Psoas muscle (tissue), 8 donors: ENCODE data around the gene ZNHIT1. TPM values are rescaled to one million over a fixed set of nuclear protein-coding genes. Genes with fewer than 3 reads are reported as not detected.
"Not testable (repeated sequence)": the region's sequence is repeated elsewhere in the genome, so short reads cannot be mapped to it uniquely, and the experiment has no call there.

Experiments used
- ATAC-seq, 4 donors: fragments of 200-7000 bp; cut with Tn5 transposase; one replicate each; pipeline ENCODE4 v1.9.1; 2020; ENCODE audit warnings: moderate library complexity in 3 of 4, mild to moderate bottlenecking in 2 of 4
- DNase-seq, 2 donors: peaks; one replicate each; pipeline ENCODE4 v3.0.0-alpha.2; 2020
- H3K27ac ChIP-seq: fragments of 200-600 bp; one replicate; pipeline ENCODE4 v1.8.0; 2022
- H3K27me3 ChIP-seq, 3 donors: fragments of 200-600 bp in 1 of 3; one replicate each; pipeline versions ENCODE4 v1.6.1 to v1.8.0; 2013 to 2022; ENCODE audit warnings: low read length in 2 of 3, mild to moderate bottlenecking in 2 of 3, moderate library complexity in 1 of 3; ENCODE audit not compliant: insufficient read depth in 3 of 3
- H3K36me3 ChIP-seq, 2 donors: fragments of 200-600 bp in 1 of 2; one replicate each; pipeline versions ENCODE4 v1.6.1 to v1.8.0; 2013 to 2022; ENCODE audit warnings: low read depth in 1 of 2, mild to moderate bottlenecking in 1 of 2, moderate library complexity in 1 of 2; ENCODE audit not compliant: insufficient read depth in 1 of 2
- H3K4me1 ChIP-seq: fragments of 200-600 bp; one replicate; pipeline ENCODE4 v1.8.0; 2022
- H3K4me3 ChIP-seq: fragments of 200-600 bp; one replicate; pipeline ENCODE4 v1.8.0; 2022; ENCODE audit warnings: mild to moderate bottlenecking
- H3K9me3 ChIP-seq: fragments of 200-600 bp; one replicate; pipeline ENCODE4 v1.8.0; 2022
- CTCF ChIP-seq: fragments of 200-600 bp; IDR thresholded peaks from one replicate; pipeline ENCODE4 v1.8.0; 2022; ENCODE audit warnings: antibody characterized with exemption
- WGBS, 3 donors: extraction: QIAGEN DNeasy Blood & Tissue Kit; methylation state at CpG; one replicate each; pipeline versions ENCODE4 v1.1.6 to v1.1.7; 2013; 5-methylcytosine and 5-hydroxymethylcytosine counted together
- intact Hi-C, 2 donors: fragments of 100-400 bp; cut with DNase I; formaldehyde crosslinking; loops; one replicate each; pipeline versions ENCODE4 v1.11.0 to v1.14.2; 2022
- polyA plus RNA-seq, 3 donors: library from polyadenylated mRNA; stranded (reverse); fragments of 200-250 nt; gene quantifications; one replicate each; pipeline ENCODE4 v1.2.3, GENCODE V29; 2013
- total RNA-seq, 4 donors: library from RNA; stranded (reverse); fragmentation: NEBNext Ultra II Directional in 2 of 4; extraction: Animal tissue kit (Norgen Biotek cat#: 25700) in 2 of 4; gene quantifications; one replicate each; pipeline versions ENCODE4 v1.2.1 to v1.2.4, GENCODE V29; 2021 to 2023
- donor health status: healthy with polysubstance abuse.
- donor health status: DM: no; HTN: no; CAD: no; lungs with moderate emphysema.
- donor health status: Bipolar disorder and iron deficiency.
- donor health status: healthy.
- donor health status: DM: yes; HTN: yes; CAD: no.
- donor health status: DM: no; HTN: no; CAD: no.
- donor health status: DM: no; HTN: no; CAD: no.
- donor health status: DM: yes; HTN: yes; CAD: no.

Gene ZNHIT1
- total and polyA plus RNA-seq, 7 donors, result 40.8 to 89.5 (median 58.1) TPM

DNA sequence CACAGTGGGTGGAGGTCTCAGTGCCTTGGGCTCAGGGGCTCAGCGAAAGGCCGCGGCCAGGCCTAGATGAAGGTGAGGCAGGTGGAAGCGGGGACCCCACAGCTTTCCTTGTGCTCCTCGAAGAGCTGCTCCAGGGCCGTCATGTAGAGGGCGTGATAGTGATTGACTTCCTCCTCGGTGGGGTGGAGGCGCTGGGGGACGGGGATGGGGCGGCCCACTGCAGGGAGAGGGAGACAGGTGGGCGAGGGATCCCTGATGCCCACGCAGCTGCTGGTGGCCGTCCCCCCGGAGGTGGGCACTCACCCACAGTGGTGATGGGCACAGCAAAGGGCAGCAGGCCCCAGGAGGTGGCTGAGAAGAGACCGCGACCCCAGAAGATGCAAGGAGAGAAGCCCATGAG lies 22.1 kb upstream of the ZNHIT1 start:
- Histone ChIP-seq H3K9me3 (no peaks in the 10 kb centered on the region), H3K36me3 (no peaks in the 10 kb centered on the region), H3K27ac (no peak overlapping the region), H3K27me3 (peaks cover 0 to 41% (median 6%) of the 10 kb centered on the region in 3 donors), H3K4me1 (no peaks in the 10 kb centered on the region), H3K4me3 (no peak overlapping the region)
- WGBS, 3 donors, result 80 to 83% (median 83%) methylated on average over 15 to 17 of the region's 17 CpGs
- intact Hi-C loops, result no loop called here
- ATAC-seq, result no peak
- no peak for TF ChIP-seq CTCF
- DNase-seq, result no peak

DNA sequence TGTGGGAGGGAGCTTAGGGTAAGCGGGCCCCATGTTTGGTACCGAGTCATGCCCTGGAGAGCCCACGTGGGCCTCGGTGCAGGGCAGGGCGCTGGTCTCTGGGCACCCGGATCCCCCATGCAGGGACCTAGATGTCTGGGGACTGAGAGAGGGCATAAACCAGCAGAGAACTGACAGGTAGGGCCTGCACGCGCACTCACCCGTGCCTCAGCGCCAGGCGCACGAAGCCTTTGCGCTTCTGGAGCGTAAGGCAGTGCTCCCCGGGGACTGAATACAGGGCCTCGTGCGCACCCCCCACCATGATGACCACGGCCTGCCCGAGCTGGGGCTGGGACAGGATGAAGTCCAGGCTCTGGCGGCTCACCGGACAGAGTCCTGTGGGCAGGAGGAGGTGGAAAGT lies 20.0 kb upstream of the ZNHIT1 start:
- H3K4me1 ChIP-seq, result peaks cover 6% of the 10 kb centered on the region
- H3K36me3 ChIP-seq, result no peaks in the 10 kb centered on the region
- H3K27me3 ChIP-seq, result peaks cover 0 to 61% (median 14%) of the 10 kb centered on the region in 3 donors
- H3K9me3 ChIP-seq, result no peaks in the 10 kb centered on the region
- 68 to 70% (median 70%) methylated on average over 21 of the region's 21 CpGs for WGBS, 3 donors
- DNase-seq (no peak), ATAC-seq (no peak)
- H3K4me3 ChIP-seq, result no peak overlapping the region
- TF ChIP-seq CTCF, result no peak
- intact Hi-C loops, result no loop called here
- no peak overlapping the region for H3K27ac ChIP-seq

DNA sequence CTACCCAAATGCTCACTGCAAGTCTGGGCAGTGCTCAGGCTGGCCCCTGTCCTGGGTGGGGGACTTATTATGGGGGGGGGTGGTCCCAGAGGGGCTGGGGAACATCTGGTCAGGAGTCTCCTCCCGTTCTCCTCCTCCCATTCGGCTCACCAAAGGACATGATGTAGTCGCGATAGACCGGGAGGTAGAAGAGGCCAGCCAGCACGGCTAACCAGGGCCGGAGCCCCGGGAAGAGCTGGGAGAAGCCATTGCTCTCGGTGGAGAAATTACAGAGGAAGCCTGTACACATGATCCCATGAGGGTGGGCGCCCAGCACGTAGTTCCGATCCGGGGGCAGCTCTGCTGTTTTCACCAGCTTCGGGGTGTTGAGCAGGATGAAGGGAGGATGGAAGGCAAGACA lies 19.5 kb upstream of the ZNHIT1 start:
- Histone ChIP-seq H3K36me3 (no peaks in the 10 kb centered on the region), H3K9me3 (no peaks in the 10 kb centered on the region), H3K4me1 (peaks cover 6% of the 10 kb centered on the region), H3K4me3 (no peak overlapping the region), H3K27me3 (peaks cover 0 to 66% (median 17%) of the 10 kb centered on the region in 3 donors), H3K27ac (no peak overlapping the region)
- WGBS, 3 donors, result 42 to 63% (median 57%) methylated on average over 14 of the region's 14 CpGs
- DNase-seq, result no peak
- ATAC-seq, result no peak
- TF ChIP-seq CTCF, result no peak
- intact Hi-C loops, result no loop called here

DNA sequence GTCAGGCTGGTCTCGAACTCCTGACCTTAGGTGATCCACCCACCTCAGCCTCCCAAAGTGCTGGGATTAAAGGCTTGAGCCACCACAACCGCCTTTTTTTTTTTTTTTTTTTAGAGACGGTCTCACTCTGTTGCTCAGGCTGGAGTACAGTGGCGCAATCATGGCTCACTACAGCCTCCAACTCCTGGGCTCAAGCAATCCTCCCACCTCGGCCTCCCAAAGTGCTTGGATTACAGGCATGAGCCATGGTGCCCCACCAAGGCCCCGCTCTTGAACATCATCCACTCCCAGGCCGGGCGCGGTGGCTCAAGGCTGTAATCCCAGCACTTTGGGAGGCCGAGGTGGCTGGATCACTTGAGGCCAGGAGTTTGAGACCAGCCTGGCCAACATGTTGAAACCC lies 18.4 kb upstream of the ZNHIT1 start:
- peaks cover 0 to 66% (median 20%) of the 10 kb centered on the region in 3 donors for H3K27me3 ChIP-seq
- DNase-seq, intact Hi-C loops, H3K4me1 ChIP-seq, ATAC-seq, H3K4me3 ChIP-seq, H3K27ac ChIP-seq, H3K9me3 ChIP-seq, H3K36me3 ChIP-seq: not testable (repeated sequence)
- WGBS, 3 donors, result 90 to 95% (median 90%) methylated on average over 9 to 10 of the region's 10 CpGs

GRCh38 chr7:101200504-101200861 lies 17.5 kb upstream of the ZNHIT1 start:
- Histone ChIP-seq H3K9me3 (no peaks in the 10 kb centered on the region), H3K4me3 (no peak overlapping the region), H3K27me3 (peaks cover 0 to 66% (median 20%) of the 10 kb centered on the region in 3 donors), H3K27ac (no peak overlapping the region), H3K36me3 (no peaks in the 10 kb centered on the region), H3K4me1 (peaks cover 6% of the 10 kb centered on the region)
- 68 to 82% (median 75%) methylated on average over 2 of the region's 2 CpGs for WGBS, 3 donors
- TF ChIP-seq CTCF, result no peak
- DNase-seq (no peak), ATAC-seq (no peak)
- intact Hi-C loops, result no loop called here
